ENCODE results near the gene SIGLEC8. TPM values are rescaled to one million over a fixed set of nuclear protein-coding genes. Genes with fewer than 3 reads are reported as not detected.
"Not testable (repeated sequence)": the region's sequence is repeated elsewhere in the genome, so short reads cannot be mapped to it uniquely, and the experiment has no call there.

The SIGLEC8 gene
- total RNA-seq, 4 donors from 2014 or later = 0.18 to 13.2 (median 0.52) TPM

DNA sequence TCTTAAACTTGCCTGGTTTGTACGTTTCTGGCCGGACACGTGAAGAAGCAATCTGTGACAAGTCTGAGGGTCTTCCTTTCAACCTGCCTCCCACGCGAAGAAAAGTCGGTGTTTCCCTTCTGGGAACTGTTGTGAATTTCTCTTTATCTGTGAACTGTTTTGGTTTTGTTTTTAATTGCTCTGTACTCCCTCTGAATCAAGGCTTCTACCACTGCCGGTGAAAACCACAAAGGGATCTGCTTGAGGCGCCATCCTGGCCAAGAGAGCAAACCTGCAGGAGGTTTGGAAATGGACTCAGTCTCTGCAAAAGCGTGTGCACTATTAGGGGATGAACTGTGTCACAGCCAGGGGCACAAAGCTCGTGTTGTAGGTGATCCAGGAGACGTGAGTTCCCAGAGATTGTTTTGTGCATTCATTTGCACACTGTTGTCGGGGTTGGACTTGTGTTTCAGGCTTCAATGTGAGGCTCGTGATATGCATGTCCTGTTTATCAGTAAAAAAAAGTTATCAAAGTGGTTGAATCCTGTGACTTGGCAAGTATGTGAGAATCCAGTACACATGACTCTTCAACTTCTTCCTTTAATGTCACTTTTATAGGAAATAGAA, 9.7 kb downstream of the SIGLEC8 start:
- DNase-seq = no peak

GRCh38 chr19:51448011-51448410, 10.2 kb downstream of the SIGLEC8 start:
- Histone ChIP-seq H3K36me3 (no peaks in the 10 kb centered on the region), H3K4me1 (no peaks in the 10 kb centered on the region), H3K27ac (no peak overlapping the region), H3K4me3 (no peak overlapping the region), H3K9me3 (no peaks in the 10 kb centered on the region), H3K27me3 (no peaks in the 10 kb centered on the region)
- DNase-seq = no peak
- TF ChIP-seq, protein P1, sequence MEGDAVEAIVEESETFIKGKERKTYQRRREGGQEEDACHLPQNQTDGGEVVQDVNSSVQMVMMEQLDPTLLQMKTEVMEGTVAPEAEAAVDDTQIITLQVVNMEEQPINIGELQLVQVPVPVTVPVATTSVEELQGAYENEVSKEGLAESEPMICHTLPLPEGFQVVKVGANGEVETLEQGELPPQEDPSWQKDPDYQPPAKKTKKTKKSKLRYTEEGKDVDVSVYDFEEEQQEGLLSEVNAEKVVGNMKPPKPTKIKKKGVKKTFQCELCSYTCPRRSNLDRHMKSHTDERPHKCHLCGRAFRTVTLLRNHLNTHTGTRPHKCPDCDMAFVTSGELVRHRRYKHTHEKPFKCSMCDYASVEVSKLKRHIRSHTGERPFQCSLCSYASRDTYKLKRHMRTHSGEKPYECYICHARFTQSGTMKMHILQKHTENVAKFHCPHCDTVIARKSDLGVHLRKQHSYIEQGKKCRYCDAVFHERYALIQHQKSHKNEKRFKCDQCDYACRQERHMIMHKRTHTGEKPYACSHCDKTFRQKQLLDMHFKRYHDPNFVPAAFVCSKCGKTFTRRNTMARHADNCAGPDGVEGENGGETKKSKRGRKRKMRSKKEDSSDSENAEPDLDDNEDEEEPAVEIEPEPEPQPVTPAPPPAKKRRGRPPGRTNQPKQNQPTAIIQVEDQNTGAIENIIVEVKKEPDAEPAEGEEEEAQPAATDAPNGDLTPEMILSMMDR (IDR thresholded peaks at IDR 0.05) = no peak
- TF ChIP-seq POLR2A (IDR thresholded peaks at IDR 0.05) = no peak

More for the DNA sequence above, 9.7 kb downstream of the SIGLEC8 start:
- no peaks in the 10 kb centered on the region for H3K9me3 ChIP-seq
- no peaks in the 10 kb centered on the region for H3K4me1 ChIP-seq
- H3K4me3 ChIP-seq = no peak overlapping the region
- H3K27me3 ChIP-seq = no peaks in the 10 kb centered on the region
- no peaks in the 10 kb centered on the region for H3K36me3 ChIP-seq
- H3K27ac ChIP-seq = no peak overlapping the region
- TF ChIP-seq POLR2A (IDR thresholded peaks at IDR 0.05) = no peak
- TF ChIP-seq, protein P1 (IDR thresholded peaks at IDR 0.05) = no peak

DNA sequence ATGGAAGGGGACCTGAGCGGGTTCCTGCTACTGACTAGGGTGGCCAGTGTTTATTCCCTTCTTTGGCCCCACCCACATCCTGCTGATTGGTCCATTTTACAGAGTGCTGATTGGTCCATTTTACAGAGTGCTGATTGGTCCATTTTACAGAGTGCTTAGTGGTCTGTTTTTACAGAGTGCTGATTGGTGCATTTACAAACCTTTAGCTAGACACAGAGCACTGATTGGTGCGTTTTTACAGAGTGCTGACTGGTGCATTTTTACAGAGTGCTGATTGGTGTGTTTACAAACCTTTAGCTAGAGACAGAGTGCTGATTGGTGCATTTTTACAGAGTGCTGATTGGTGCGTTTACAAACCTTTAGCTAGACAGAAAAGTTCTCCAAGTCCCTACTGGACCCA, 10.7 kb downstream of the SIGLEC8 start:
- H3K4me3 ChIP-seq, H3K4me1 ChIP-seq, H3K27me3 ChIP-seq: not testable (repeated sequence)

DNA sequence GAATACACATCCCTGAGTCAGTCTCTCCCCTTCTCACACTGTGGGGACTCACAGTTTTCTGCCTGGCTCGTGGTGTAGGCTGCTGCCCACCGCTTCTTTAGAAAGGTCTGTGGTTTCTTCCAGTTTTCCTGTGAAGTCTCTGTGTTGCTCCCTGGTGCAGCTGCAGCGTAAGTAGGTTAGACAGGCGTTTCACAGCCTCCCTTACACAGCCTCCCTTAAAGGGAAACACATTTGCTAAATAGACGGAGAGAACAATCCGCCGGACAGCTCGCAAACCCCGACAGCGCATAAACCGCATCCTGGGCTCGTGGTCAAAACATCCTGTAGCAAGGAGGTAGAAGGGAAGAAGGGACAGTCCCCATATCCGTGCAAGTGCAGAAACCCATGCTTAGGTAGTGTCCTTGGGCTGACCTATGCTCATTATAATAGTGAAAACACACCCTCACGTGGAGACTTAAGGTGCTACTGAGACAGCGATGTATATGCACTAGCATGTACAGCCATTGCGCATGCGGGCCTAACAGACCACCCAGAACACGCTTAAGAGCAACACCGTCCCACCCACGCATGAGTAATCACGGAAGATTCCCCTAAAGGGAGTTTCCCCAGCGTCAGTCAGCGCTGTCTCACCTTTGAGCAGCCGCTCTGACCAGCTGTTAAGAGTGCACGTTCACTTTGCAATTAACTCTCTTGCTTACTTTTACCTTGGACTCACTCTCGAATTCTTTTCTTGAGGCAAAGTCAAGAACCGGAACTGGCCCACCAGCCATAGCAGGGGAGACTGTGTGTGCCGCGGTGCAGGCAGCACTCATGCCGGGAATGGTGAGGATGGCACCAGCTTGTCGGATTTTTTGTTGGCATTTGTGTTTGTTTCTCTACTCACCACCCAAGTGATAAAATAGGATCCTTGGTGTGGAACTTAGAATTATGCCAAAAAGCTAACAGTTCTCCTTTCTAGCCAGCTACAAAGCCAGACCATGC, 16.6 kb downstream of the SIGLEC8 start:
- no peaks in the 10 kb centered on the region for H3K9me3 ChIP-seq
- peaks cover 0 to 10% (median 6%) of the 10 kb centered on the region in 4 donors for H3K4me1 ChIP-seq
- peak overlapping the region in 3 of 4 donors; percentile 30 to 69 (median 31) for H3K27ac ChIP-seq
- DNase-seq = peak in 2 of 3 donors; percentile 93 to 96
- H3K27me3 ChIP-seq = no peaks in the 10 kb centered on the region
- H3K4me3 ChIP-seq = peak overlapping the region in 3 of 4 donors; percentile 1 to 17 (median 6)
- TF ChIP-seq, protein P1 (IDR thresholded peaks at IDR 0.05) = no peak
- TF ChIP-seq POLR2A (IDR thresholded peaks at IDR 0.05) = no peak
- H3K36me3 ChIP-seq = no peaks in the 10 kb centered on the region

More for the DNA sequence above, 10.7 kb downstream of the SIGLEC8 start:
- not testable (repeated sequence) for H3K36me3 ChIP-seq, H3K9me3 ChIP-seq, DNase-seq, H3K27ac ChIP-seq

DNA sequence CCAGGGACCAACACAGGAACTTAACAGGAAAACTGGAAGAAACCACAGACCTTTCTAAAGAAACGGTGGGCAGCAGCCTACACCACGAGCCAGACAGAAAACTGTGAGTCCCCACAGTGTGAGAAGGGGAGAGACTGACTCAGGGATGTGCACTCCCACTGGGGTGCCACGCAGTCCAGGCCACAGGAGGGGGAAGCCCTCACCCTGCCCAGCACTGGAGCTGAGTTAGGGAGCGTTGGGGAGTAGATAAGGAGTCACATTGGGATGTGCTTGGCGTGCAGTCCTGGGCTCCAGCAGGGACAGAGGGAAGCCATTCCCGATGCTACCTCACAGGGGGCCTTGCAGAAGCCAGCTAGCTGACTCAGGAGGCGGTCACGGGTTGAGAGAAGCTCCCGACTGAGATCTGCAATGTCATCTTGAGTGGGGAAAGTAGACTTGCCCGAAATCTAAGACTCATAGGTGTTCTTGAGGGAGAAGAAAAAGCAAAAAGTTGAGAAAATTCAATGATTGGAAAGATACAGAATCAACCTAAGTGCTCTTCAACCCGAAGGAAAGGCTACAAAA, 17.3 kb downstream of the SIGLEC8 start:
- Histone ChIP-seq H3K4me3 (peak overlapping the region in 2 of 4 donors; percentile 1 to 17), H3K27ac (peak overlapping the region in 3 of 4 donors; percentile 30 to 69 (median 31)), H3K4me1 (peaks cover 0 to 10% (median 6%) of the 10 kb centered on the region in 4 donors), H3K27me3 (no peaks in the 10 kb centered on the region), H3K36me3 (no peaks in the 10 kb centered on the region), H3K9me3 (no peaks in the 10 kb centered on the region)
- DNase-seq = no peak
- TF ChIP-seq POLR2A (IDR thresholded peaks at IDR 0.05) = no peak
- TF ChIP-seq, protein P1 (IDR thresholded peaks at IDR 0.05) = no peak
